Activated CD4-positive, alpha-beta T cell treated with anti-CD3 and anti-CD28 coated beads, Interleukin-2, amount 10 ng/mL, durations not matched to agents 24 days and 14 days (primary cell): ENCODE measurements around the gene DNMT3L. TPM values are rescaled to one million over a fixed set of nuclear protein-coding genes. Genes with fewer than 3 reads are reported as not detected.
A peak's percentile ranks its signal among the peaks of the same experiment; 100 is the strongest.
"Not testable (repeated sequence)": the region's sequence is repeated elsewhere in the genome, so short reads cannot be mapped to it uniquely, and the experiment has no call there.

ENCODE experiments used
- DNase-seq: peaks from one replicate; pipeline ENCODE4 v3.0.0; 2022
- H3K27ac Mint-ChIP-seq: one replicate; pipeline ENCODE4 v1.8.0; 2022; ENCODE audit warnings: mild to moderate bottlenecking, mixed read lengths
- H3K27me3 Mint-ChIP-seq: one replicate; pipeline ENCODE4 v1.8.0; 2022; ENCODE audit warnings: mixed read lengths
- H3K36me3 Mint-ChIP-seq: one replicate; pipeline ENCODE4 v1.8.0; 2022; ENCODE audit warnings: low read depth, mild to moderate bottlenecking, mixed read lengths
- H3K4me1 Mint-ChIP-seq: one replicate; pipeline ENCODE4 v1.8.0; 2021; ENCODE audit warnings: mixed read lengths
- H3K4me3 Mint-ChIP-seq: one replicate; pipeline ENCODE4 v1.8.0; 2022; ENCODE audit warnings: mild to moderate bottlenecking, moderate library complexity, mixed read lengths
- H3K9me3 Mint-ChIP-seq: one replicate; pipeline ENCODE4 v1.8.0; 2021; ENCODE audit warnings: mixed read lengths
- intact Hi-C: fragments of 100-400 bp; cut with micrococcal nuclease; formaldehyde crosslinking; loops from one replicate; pipeline ENCODE4 v1.15.1; 2023
- total RNA-seq: library from RNA; stranded (reverse); gene quantifications from 2 replicates; pipeline ENCODE4 v1.2.3, GENCODE V29; 2022

DNMT3L gene
- total RNA-seq, 1 donor from 2014 or later: not detected

- intact Hi-C loops: no loop called here
Measured at GRCh38 chr21:44260066-44260465, 1.6 kb downstream of the DNMT3L start.

DNA sequence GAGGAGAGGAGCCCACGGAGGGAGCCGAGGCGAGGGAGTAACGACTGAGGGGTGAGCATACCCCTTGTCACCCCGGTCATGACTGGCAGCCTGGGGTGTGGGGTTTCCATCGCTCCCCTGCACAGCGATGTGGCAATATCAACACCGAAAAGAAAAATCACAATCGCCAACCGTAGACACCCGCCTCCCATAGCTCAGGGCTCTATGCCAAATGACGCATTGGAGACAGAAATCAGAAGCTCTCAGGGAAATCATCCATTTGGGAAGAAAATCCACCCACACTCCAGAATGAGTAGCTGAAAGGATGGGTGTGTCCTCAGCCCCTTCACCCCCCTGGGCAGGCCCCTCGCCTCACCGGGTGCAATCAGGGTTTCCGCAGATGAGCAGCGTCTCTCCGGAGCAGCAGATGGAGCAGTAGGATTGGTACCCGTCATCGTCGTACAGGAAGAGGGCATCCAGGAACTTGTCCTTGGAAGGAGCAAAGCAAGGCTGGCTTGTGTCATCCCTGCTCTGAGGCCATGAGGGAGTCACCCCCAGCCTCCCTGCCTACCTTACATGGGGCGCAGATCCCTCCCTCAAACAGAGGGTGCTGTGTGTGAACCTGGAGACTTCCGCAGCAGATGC lies 2.5 kb downstream of the DNMT3L start:
- peaks cover 2% of the 10 kb centered on the region for H3K4me1 Mint-ChIP-seq
- intact Hi-C loops: no loop called here
- no peaks in the 10 kb centered on the region for H3K9me3 Mint-ChIP-seq
- no peaks in the 10 kb centered on the region for H3K36me3 Mint-ChIP-seq
- H3K27ac Mint-ChIP-seq: no peak overlapping the region
- DNase-seq: no peak
- H3K27me3 Mint-ChIP-seq: peaks cover 7% of the 10 kb centered on the region
- H3K4me3 Mint-ChIP-seq: no peak overlapping the region

More at GRCh38 chr21:44260066-44260465, 1.6 kb downstream of the DNMT3L start:
- no peak for DNase-seq
- H3K4me3 Mint-ChIP-seq: no peak overlapping the region
- H3K4me1 Mint-ChIP-seq: no peaks in the 10 kb centered on the region
- H3K27ac Mint-ChIP-seq: no peak overlapping the region
- no peaks in the 10 kb centered on the region for H3K36me3 Mint-ChIP-seq
- no peaks in the 10 kb centered on the region for H3K9me3 Mint-ChIP-seq
- H3K27me3 Mint-ChIP-seq: peaks cover 4% of the 10 kb centered on the region

DNA sequence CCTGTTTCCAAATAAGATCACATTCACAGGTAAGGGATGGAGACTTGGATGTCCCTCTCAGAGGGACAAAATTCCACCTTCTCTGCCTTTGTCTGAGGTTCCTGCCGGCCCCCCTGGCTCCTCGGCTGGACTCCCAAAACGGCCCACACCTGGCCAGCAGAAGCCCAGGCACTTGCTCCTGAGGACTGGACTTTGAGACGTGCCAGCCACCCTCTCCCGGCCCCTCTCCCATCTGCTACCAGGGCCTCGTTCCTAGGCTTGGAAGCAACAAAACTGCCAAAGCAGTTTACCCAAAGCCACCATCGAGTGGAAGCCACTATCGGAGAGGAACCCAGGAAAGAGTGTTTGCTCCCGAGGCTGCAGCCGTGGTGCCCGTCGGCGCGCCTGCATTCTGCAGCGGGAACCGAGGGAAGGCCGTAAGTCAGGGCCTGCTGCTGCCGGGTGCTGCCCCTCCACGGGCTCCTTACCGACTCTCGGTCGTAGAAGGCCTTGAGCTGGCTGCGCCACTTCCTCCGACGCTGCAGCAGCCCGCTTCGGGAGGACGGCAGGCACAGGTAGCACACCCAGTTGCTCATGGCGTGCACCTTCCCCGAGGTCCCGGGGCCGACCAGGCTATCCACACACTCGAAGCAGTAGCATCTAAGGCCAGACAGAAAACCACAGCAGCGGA lies 3.5 kb downstream of the DNMT3L start:
- intact Hi-C loops: no loop called here
- H3K27me3 Mint-ChIP-seq: peaks cover 11% of the 10 kb centered on the region
- no peaks in the 10 kb centered on the region for H3K9me3 Mint-ChIP-seq
- no peak overlapping the region for H3K27ac Mint-ChIP-seq
- H3K4me3 Mint-ChIP-seq: no peak overlapping the region
- DNase-seq: no peak
- no peaks in the 10 kb centered on the region for H3K36me3 Mint-ChIP-seq
- peaks cover 2% of the 10 kb centered on the region for H3K4me1 Mint-ChIP-seq

- intact Hi-C loops: no loop called here
- Mint-ChIP-seq H3K4me3 (no peak overlapping the region), H3K27ac (no peak overlapping the region)
Measured at GRCh38 chr21:44255511-44255981, 6.2 kb downstream of the DNMT3L start.

DNA sequence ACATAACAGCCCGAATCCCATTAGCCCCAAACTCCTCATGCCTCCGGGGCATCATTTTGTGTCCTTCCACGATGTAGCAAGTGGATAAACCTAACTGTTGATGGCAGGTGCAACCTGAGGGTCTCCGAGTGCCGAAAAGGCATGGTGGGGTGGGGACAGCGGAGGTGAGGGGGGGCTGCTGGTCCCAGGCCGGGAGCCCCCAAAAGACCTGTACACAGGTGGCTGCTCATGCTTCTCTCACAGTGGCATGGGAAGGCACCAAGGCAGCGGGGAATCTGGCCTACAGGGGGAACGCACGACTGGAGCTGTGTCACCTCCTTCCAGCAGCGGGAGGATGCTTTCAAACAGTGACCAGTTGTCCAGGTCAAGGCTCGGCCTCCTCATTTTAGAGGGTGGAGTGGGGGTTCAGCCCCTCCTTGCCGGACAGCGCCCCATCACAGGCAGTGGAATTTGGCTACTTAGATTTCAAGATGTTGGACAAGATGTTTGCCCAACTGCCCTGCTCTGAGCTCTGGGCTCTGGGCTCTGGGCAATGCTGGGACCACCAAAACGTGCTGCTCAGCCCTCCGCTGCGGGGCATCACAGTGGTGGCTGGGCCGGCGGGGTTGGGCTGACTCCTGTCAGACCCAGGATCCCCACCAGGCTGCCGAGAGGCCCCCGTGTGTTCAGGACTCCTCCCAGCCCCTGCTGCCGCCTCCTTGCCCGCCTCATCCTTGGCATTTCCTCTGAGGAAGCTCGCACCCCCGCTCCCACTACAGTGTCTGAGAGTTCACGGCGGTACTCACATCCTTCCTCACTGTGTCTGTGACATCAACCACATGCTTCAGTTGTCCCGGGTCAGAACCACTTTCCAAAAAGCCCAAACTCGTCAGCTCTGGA lies 7.6 kb downstream of the DNMT3L start:
- no peaks in the 10 kb centered on the region for H3K36me3 Mint-ChIP-seq
- no peak overlapping the region for H3K27ac Mint-ChIP-seq
- intact Hi-C loops: no loop called here
- H3K4me1 Mint-ChIP-seq: peaks cover 2% of the 10 kb centered on the region
- peaks cover 9% of the 10 kb centered on the region for H3K27me3 Mint-ChIP-seq
- H3K9me3 Mint-ChIP-seq: no peaks in the 10 kb centered on the region
- DNase-seq: no peak
- no peak overlapping the region for H3K4me3 Mint-ChIP-seq

More at GRCh38 chr21:44255511-44255981, 6.2 kb downstream of the DNMT3L start:
- no peaks in the 10 kb centered on the region for H3K9me3 Mint-ChIP-seq
- DNase-seq: no peak
- peaks cover 9% of the 10 kb centered on the region for H3K27me3 Mint-ChIP-seq
- no peaks in the 10 kb centered on the region for H3K36me3 Mint-ChIP-seq
- peaks cover 2% of the 10 kb centered on the region for H3K4me1 Mint-ChIP-seq

- DNase-seq, H3K9me3 Mint-ChIP-seq, H3K36me3 Mint-ChIP-seq, intact Hi-C loops, H3K27me3 Mint-ChIP-seq, H3K27ac Mint-ChIP-seq, H3K4me3 Mint-ChIP-seq, H3K4me1 Mint-ChIP-seq: not testable (repeated sequence)
Measured at GRCh38 chr21:44249204-44250037, 12.3 kb downstream of the DNMT3L start.

DNA sequence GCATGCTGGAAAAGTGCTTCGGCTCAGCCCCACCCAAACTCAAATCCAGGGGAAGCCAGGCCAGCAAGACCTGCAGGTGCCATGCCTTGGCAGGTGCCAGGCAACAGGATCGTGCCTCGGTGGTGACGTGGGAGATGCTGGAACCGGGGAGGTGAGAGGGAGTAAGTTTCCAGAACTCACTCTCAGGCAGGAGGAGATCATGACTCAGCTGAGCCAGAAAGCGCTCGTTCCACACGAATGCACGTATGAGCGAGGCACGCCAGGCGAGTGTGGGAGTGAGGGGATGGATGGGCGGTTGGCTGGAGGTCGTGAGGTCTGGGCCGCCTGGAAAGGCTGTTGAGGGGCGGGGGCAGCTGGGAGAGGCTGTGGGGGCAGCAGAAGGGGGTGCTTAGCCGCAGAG lies 13.8 kb downstream of the DNMT3L start:
- H3K36me3 Mint-ChIP-seq, intact Hi-C loops, DNase-seq, H3K9me3 Mint-ChIP-seq, H3K27ac Mint-ChIP-seq, H3K4me1 Mint-ChIP-seq, H3K4me3 Mint-ChIP-seq, H3K27me3 Mint-ChIP-seq: not testable (repeated sequence)

DNA sequence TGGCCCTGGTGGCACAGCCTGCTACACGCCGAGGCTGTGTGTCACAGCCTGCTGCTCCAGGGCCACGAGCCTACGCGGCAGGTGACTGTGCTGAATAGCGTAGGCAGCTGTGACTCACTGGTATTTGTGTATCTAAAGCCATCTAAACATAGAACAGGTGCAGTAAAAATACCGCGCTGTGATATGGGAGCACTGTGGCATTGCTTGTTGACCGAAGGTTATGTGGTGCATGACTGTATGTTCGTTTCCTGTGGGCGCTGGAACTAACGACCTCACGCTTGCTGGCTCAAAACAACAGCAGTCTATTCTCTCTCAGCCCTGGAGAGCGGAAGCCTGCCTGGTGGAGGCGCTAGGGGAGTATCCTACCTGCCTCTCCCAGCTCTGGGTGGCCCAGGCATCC lies 17.7 kb downstream of the DNMT3L start:
- H3K9me3 Mint-ChIP-seq, intact Hi-C loops: not testable (repeated sequence)

GRCh38 chr21:44241281-44241680 lies 20.4 kb downstream of the DNMT3L start:
- H3K36me3 Mint-ChIP-seq, H3K9me3 Mint-ChIP-seq, H3K4me1 Mint-ChIP-seq, DNase-seq, H3K27ac Mint-ChIP-seq, H3K4me3 Mint-ChIP-seq, intact Hi-C loops, H3K27me3 Mint-ChIP-seq: not testable (repeated sequence)

More for the DNA sequence above, 17.7 kb downstream of the DNMT3L start:
- H3K27me3 Mint-ChIP-seq, H3K27ac Mint-ChIP-seq, H3K4me3 Mint-ChIP-seq, H3K36me3 Mint-ChIP-seq, DNase-seq, H3K4me1 Mint-ChIP-seq: not testable (repeated sequence)

GRCh38 chr21:44240842-44241241 lies 20.9 kb downstream of the DNMT3L start, which contains the start of gene ICOSLG:
Gene ICOSLG (minus strand): TSS chr21:44240943. CDS start chr21:44240817, 126 bp downstream.
- H3K4me3 Mint-ChIP-seq, H3K4me1 Mint-ChIP-seq, H3K36me3 Mint-ChIP-seq, intact Hi-C loops, H3K9me3 Mint-ChIP-seq, H3K27me3 Mint-ChIP-seq, H3K27ac Mint-ChIP-seq, DNase-seq: not testable (repeated sequence)

GRCh38 chr21:44240353-44240752 lies 21.3 kb downstream of the DNMT3L start:
- H3K36me3 Mint-ChIP-seq, H3K9me3 Mint-ChIP-seq, intact Hi-C loops, H3K27ac Mint-ChIP-seq, H3K4me1 Mint-ChIP-seq, H3K4me3 Mint-ChIP-seq, DNase-seq, H3K27me3 Mint-ChIP-seq: not testable (repeated sequence)

DNA sequence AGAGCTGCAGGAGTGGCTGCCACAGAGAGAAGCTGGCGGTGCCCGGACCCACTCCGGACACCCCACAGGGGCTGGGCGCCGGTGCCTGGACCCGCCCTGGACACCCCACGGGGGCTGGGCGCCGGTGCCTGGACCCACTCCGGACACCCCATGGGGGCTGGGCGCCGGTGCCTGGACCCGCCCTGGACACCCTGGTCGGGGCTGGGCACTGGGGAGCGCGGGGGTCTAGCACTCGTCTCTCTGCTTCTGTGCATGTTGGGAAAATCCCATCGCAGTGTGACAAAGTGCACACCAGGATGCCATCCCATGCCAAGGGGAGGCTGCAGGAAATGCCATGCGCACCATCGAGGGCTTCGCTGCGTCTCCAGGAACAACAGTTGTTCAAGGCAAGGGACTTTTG lies 32.1 kb downstream of the DNMT3L start:
- intact Hi-C loops, H3K27me3 Mint-ChIP-seq, H3K4me3 Mint-ChIP-seq, H3K9me3 Mint-ChIP-seq, H3K36me3 Mint-ChIP-seq, H3K27ac Mint-ChIP-seq, H3K4me1 Mint-ChIP-seq: not testable (repeated sequence)
- DNase-seq: peak; percentile 12

GRCh38 chr21:44228109-44228508 lies 33.6 kb downstream of the DNMT3L start:
- H3K4me3 Mint-ChIP-seq, H3K36me3 Mint-ChIP-seq, H3K27me3 Mint-ChIP-seq, H3K9me3 Mint-ChIP-seq, intact Hi-C loops, H3K4me1 Mint-ChIP-seq, DNase-seq, H3K27ac Mint-ChIP-seq: not testable (repeated sequence)
